Limb (tissue), 2 donors: Measurements from ENCODE around the gene LBX2.

Source experiments
- DNase-seq, 2 donors: peaks; one replicate each; pipeline ENCODE4 v3.0.0-alpha.2; 2016; ENCODE audit errors: extremely low spot score in 2 of 2

The LBX2 gene

GRCh38 chr2:74499267-74499939 lies at the start of gene LBX2:
Gene LBX2, minus strand, starts transcription at chr2:74499603. Its CDS starts 66 bp downstream, at chr2:74499537.
- DNase-seq: peak in 1 of 2 donors; percentile 56

- no peak for DNase-seq
Observed at GRCh38 chr2:74548285-74548899, 49.0 kb upstream of the LBX2 start.

- DNase-seq: peak in 1 of 2 donors; percentile 3
Observed at GRCh38 chr2:74546004-74546403, 46.6 kb upstream of the LBX2 start.

GRCh38 chr2:74544634-74545033 lies 45.2 kb upstream of the LBX2 start:
- no peak for DNase-seq

GRCh38 chr2:74542978-74543377 lies 43.6 kb upstream of the LBX2 start:
- no peak for DNase-seq

GRCh38 chr2:74540291-74540690 lies 40.9 kb upstream of the LBX2 start:
- no peak for DNase-seq

GRCh38 chr2:74538881-74539339 lies 39.5 kb upstream of the LBX2 start:
- no peak for DNase-seq

- DNase-seq: no peak
Observed at GRCh38 chr2:74537140-74537539, 37.7 kb upstream of the LBX2 start.

- no peak for DNase-seq
Observed at GRCh38 chr2:74536166-74536950, 37.0 kb upstream of the LBX2 start.

- DNase-seq: no peak
Observed at GRCh38 chr2:74535440-74535965, 36.1 kb upstream of the LBX2 start.

GRCh38 chr2:74534411-74534810 lies 35.0 kb upstream of the LBX2 start:
- no peak for DNase-seq

- no peak for DNase-seq
Observed at GRCh38 chr2:74533464-74533863, 34.1 kb upstream of the LBX2 start.

GRCh38 chr2:74532222-74532621 lies 32.8 kb upstream of the LBX2 start:
- DNase-seq: no peak

- DNase-seq: no peak
Observed at GRCh38 chr2:74531666-74532065, 32.3 kb upstream of the LBX2 start.

GRCh38 chr2:74530239-74531187 lies 31.1 kb upstream of the LBX2 start:
- no peak for DNase-seq

GRCh38 chr2:74529357-74530238 lies 30.2 kb upstream of the LBX2 start, which contains the start of the genes AUP1 and HTRA2:
Gene AUP1, minus strand, starts transcription at chr2:74529706. Its CDS starts 77 bp downstream, at chr2:74529629.
Gene HTRA2, plus strand, starts transcription at chr2:74529933. Its CDS starts 74 bp downstream, at chr2:74530007.
- peak; percentile 97 for DNase-seq

GRCh38 chr2:74528600-74529356 lies 29.4 kb upstream of the LBX2 start:
- no peak for DNase-seq

GRCh38 chr2:74527741-74528140 lies 28.3 kb upstream of the LBX2 start:
- no peak for DNase-seq

- no peak for DNase-seq
Observed at GRCh38 chr2:74526649-74527230, 27.3 kb upstream of the LBX2 start.
